Hematopoietic multipotent progenitor cell treated with erythropoietin and hydrocortisone succinate and interleukin-3 and kit ligand, for 4 days (in vitro differentiated cells): Measurements from ENCODE around the gene FAM153A.
"Not testable (repeated sequence)": the region's sequence is repeated elsewhere in the genome, so short reads cannot be mapped to it uniquely, and the experiment has no call there.

Experiments used
- DNase-seq: peaks from one replicate; pipeline ENCODE4 v3.0.0-alpha.2; 2015

The FAM153A gene

DNA sequence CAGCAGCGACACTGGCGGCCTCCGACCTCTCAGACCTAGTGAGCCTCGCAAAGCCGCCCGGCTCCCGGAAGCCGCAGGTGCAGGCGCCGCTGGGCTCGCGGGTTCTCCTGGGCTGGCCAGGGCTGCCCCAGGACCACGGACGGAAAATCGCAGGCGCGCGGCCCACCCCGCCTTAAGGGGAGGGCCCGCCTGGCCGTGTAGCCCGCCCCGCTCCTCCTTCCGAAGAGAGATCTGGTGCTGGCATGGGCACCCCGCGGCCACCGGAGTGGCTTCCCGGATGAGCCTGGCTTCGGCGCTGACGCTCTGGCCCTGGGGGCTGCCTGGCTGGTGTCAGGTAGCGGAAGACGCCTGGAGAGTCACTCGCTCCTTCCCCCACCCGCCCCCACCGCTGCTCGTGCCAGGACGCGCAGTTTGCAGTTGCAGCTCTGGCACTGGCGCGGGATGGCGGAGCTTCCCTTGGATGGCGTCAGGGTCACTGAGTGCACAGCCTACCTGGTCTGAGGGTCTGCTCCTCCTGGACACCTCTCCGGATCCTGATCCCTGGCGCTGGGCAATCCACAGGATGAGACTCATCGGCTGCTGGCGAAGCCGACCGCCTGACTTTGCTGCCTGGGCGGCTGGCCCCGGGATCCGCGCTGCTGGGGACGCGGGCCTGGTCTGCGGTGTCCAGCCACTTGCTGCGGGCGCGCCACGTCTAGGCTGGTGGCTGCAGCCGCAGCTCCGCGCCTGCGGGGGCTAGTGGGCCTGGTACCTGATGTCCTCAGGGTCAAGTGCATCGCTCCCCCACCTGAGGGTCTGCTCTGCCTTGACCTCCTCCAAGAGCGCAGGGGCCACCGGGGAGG is at the start of gene FAM153A:
Gene FAM153A (minus strand): TSS at position 108 of the 842 bp plus-strand sequence.
- DNase-seq = not testable (repeated sequence)

DNA sequence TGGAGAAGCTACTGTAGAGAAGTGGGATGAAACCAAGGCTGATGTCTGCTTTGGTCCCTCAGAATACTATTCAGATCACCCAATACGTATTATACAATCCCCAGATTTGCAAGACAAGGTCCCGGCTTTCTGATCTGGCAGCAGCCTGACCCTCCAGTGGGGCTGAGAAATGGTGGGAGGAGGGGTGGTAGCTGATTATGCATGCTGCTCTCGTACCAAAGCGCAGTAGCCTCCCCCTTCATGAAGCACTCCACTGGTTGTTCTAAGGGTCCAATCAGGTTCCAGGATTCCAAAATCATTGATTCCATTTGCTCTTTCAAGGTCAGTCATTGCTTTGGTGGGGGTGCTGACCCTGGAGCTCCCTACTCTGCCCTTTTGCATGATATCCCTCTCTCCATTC is 49.6 kb upstream of the FAM153A start:
- DNase-seq = not testable (repeated sequence)

DNA sequence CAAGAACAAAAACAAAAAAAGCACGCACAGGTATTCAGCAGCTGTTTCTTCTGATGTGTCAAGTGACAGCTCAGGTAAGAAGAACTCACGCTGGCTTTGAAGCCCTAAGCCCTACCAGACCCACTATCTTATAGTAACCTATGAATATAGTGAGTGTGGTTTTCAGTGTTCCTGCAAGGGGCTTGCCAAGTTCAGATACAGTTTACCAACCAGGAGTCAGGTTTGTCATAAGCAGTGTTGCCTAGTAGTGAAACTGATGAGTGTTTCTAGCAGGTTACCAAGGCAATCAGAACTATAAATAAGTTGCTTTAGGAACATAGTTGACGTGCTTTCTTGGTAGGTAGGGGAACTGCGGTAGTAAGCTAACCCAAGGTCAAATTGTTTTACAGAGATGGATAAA is 43.4 kb upstream of the FAM153A start:
- not testable (repeated sequence) for DNase-seq

- not testable (repeated sequence) for DNase-seq
Measured at GRCh38 chr5:177824776-177825175, 42.1 kb upstream of the FAM153A start.

- not testable (repeated sequence) for DNase-seq
Measured at GRCh38 chr5:177822489-177822888, 39.8 kb upstream of the FAM153A start.

GRCh38 chr5:177819664-177820063 is 37.0 kb upstream of the FAM153A start:
- DNase-seq = not testable (repeated sequence)

GRCh38 chr5:177812814-177813425 is 30.2 kb upstream of the FAM153A start:
- DNase-seq = not testable (repeated sequence)

DNA sequence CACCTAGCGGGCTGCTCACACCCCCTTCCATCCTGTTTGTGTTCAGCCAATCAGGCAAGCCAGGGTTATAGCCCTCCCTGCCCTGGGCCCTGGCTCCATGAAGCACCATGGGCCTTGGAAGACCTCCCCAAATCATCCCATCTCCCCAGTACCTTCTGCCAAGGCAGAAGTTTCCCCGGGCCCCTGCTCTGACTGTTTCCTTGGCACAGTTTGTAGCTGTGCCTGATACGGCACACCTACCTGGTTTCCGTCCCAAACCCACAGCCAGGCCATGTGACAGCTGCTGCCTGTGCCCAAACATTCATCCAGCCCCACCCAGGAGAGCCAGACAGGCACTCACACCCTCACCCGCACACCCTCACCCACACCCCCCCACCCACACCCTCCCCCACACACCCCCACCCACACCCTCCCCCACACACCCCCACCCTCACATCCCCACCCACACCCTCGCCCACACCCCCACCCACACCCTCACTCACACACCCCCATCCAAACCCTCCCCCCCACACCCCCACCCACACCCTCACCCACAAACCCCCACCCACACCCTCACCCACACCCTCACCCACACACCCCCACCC is 29.6 kb upstream of the FAM153A start:
- DNase-seq = not testable (repeated sequence)

DNA sequence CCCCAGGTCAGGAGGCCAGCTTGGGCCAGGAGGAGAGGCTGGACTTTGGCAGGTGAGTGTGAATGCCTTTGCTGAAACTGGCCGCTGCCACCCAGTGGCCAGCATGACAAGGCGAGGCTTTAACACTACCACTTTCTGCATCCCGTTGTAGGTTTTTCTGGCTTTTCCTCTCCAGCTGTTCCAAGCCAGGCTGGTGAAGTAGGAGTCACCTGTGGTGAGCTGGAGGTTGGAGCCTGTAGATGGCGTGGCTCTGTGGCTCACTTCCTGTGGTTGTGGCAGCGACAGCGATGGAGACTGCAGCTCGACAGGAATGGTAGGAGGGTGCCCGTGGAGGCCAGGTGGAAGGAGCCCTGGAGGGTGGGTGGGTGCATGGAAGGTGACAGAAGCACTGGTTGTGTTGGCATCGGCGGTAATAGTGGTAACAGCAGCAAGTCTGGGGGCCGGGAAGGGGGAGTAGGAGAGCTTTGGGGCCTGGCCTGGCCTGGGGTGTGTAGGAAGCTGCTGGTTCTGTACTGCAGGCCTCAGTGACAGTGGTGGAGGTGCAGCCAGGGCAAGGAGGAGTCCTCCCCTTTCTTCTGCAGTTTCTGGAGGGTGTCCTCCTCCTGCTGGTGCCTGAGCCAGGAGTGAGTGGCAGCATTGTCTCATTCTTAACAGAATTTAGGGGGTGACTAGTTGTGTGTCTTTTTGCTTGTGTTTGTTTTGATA is 26.7 kb upstream of the FAM153A start:
- not testable (repeated sequence) for DNase-seq

DNA sequence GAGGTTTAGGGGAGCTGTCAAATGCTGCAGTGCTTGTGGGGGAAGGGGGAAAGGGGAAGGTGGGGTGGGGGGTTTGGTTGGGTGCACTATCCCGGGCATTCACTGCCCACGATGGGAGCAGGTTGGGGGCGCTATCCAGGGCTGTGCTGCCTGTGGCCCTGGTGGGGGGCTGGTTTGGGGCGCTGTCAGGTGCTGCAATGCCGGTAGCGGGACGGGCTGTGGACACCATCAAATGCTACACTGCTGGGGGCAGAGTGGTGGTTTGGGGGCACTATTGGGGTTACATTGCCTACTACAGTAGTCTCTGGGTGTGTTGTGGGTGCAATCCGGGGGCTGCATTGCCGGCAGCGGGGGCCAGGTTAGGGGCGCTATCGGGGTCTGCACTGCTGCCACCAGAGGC is 25.7 kb upstream of the FAM153A start:
- not testable (repeated sequence) for DNase-seq

- not testable (repeated sequence) for DNase-seq
Measured at GRCh38 chr5:177807265-177807664, 24.6 kb upstream of the FAM153A start.

GRCh38 chr5:177801427-177801826 is 18.7 kb upstream of the FAM153A start:
- DNase-seq = not testable (repeated sequence)

GRCh38 chr5:177798237-177798840 is 15.6 kb upstream of the FAM153A start:
- not testable (repeated sequence) for DNase-seq

DNA sequence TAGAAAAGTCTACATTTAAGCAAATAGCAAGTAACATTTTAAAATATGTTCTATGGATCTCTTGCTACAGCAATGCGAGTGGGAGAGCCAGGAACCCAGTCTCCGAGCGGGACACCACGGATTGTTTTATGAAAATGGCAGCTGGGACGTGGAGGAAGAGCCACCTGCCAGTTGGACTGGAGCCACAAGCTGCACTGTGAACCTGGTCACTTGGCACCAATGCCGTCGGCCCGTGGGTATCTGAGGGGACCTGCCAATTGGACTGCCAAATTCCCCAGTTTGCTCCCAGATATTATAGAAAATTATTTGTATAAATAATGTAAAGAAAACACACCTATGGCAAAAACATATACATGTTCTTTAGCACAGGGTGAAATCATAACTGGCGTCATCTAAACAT is 10.6 kb upstream of the FAM153A start:
- not testable (repeated sequence) for DNase-seq

GRCh38 chr5:177791649-177792048 is 8.9 kb upstream of the FAM153A start:
- DNase-seq = not testable (repeated sequence)

- not testable (repeated sequence) for DNase-seq
Measured at GRCh38 chr5:177782169-177782568, 530 bp downstream of the FAM153A start.

GRCh38 chr5:177771206-177771605 is 11.5 kb downstream of the FAM153A start:
- not testable (repeated sequence) for DNase-seq

GRCh38 chr5:177770646-177771045 is 12.1 kb downstream of the FAM153A start:
- not testable (repeated sequence) for DNase-seq

GRCh38 chr5:177763737-177764508 is 18.8 kb downstream of the FAM153A start:
- not testable (repeated sequence) for DNase-seq

GRCh38 chr5:177760954-177761353 is 21.7 kb downstream of the FAM153A start:
- not testable (repeated sequence) for DNase-seq

GRCh38 chr5:177747354-177747753 is 35.3 kb downstream of the FAM153A start:
- not testable (repeated sequence) for DNase-seq

- DNase-seq = not testable (repeated sequence)
Measured at GRCh38 chr5:177724858-177725257, 57.8 kb downstream of the FAM153A start.
